Stimulated activated CD4-positive, alpha-beta T cell treated with anti-CD3 and anti-CD28 coated beads, Interleukin-4, amount 100 ng/mL, for 24 hours (primary cell): Measurements from ENCODE around the gene ADCY9.
"Not testable (repeated sequence)": the region's sequence is repeated elsewhere in the genome, so short reads cannot be mapped to it uniquely, and the experiment has no call there.

ENCODE experiments used
- DNase-seq: peaks from one replicate; pipeline ENCODE4 v3.0.0-alpha.2; 2020

ADCY9 gene

GRCh38 chr16:4092547-4093265 lies 23.5 kb downstream of the ADCY9 start:
- no peak for DNase-seq

- DNase-seq, result no peak
Observed at GRCh38 chr16:4091240-4092012, 24.8 kb downstream of the ADCY9 start.

GRCh38 chr16:4090351-4090851 lies 25.8 kb downstream of the ADCY9 start:
- no peak for DNase-seq

- DNase-seq, result no peak
Observed at GRCh38 chr16:4089811-4090301, 26.4 kb downstream of the ADCY9 start.

GRCh38 chr16:4089251-4089810 lies 26.9 kb downstream of the ADCY9 start:
- DNase-seq, result no peak

- DNase-seq, result no peak
Observed at GRCh38 chr16:4087990-4088577, 28.2 kb downstream of the ADCY9 start.

GRCh38 chr16:4087099-4087885 lies 28.9 kb downstream of the ADCY9 start:
- no peak for DNase-seq

GRCh38 chr16:4086153-4086552 lies 30.1 kb downstream of the ADCY9 start:
- no peak for DNase-seq

GRCh38 chr16:4085405-4085970 lies 30.8 kb downstream of the ADCY9 start:
- DNase-seq, result no peak

GRCh38 chr16:4083347-4083870 lies 32.8 kb downstream of the ADCY9 start:
- no peak for DNase-seq

GRCh38 chr16:4082474-4083044 lies 33.7 kb downstream of the ADCY9 start:
- no peak for DNase-seq

- peak; percentile 27 for DNase-seq
Observed at GRCh38 chr16:4081521-4082021, 34.7 kb downstream of the ADCY9 start.

GRCh38 chr16:4081047-4081446 lies 35.2 kb downstream of the ADCY9 start:
- no peak for DNase-seq

- DNase-seq, result no peak
Observed at GRCh38 chr16:4077174-4077649, 39.0 kb downstream of the ADCY9 start.

- no peak for DNase-seq
Observed at GRCh38 chr16:4075534-4075933, 40.7 kb downstream of the ADCY9 start.

GRCh38 chr16:4073150-4073549 lies 43.1 kb downstream of the ADCY9 start:
- not testable (repeated sequence) for DNase-seq

- no peak for DNase-seq
Observed at GRCh38 chr16:4071686-4072561, 44.3 kb downstream of the ADCY9 start.

GRCh38 chr16:4070936-4071335 lies 45.3 kb downstream of the ADCY9 start:
- no peak for DNase-seq

- DNase-seq, result no peak
Observed at GRCh38 chr16:4067262-4068001, 48.8 kb downstream of the ADCY9 start.
